Sigmoid colon (tissue), 7 donors: ENCODE measurements around the gene THRB. TPM values are rescaled to one million over a fixed set of nuclear protein-coding genes. Genes with fewer than 3 reads are reported as not detected.

Experiments used
- DNase-seq: peaks from one replicate; pipeline ENCODE4 v3.0.0-alpha.2; 2019
- H3K27ac ChIP-seq, 4 donors: fragments of 200-600 bp; sonication (generic); one replicate each; pipeline ENCODE4 v1.5.1; 2016 to 2019; ENCODE audit warnings: mild to moderate bottlenecking in 1 of 4
- H3K27me3 ChIP-seq, 3 donors: fragments of 200-600 bp; sonication (generic); one replicate each; pipeline ENCODE4 v1.5.1; 2019; ENCODE audit warnings: mild to moderate bottlenecking in 1 of 3
- H3K36me3 ChIP-seq, 4 donors: fragments of 200-600 bp; sonication (generic); one replicate each; pipeline ENCODE4 v1.5.1; 2016 to 2019
- H3K4me1 ChIP-seq, 4 donors: fragments of 200-600 bp; sonication (generic); one replicate each; pipeline ENCODE4 v1.5.1; 2017 to 2019
- H3K4me3 ChIP-seq, 4 donors: fragments of 200-600 bp; sonication (generic); one replicate each; pipeline ENCODE4 v1.5.1; 2017 to 2019; ENCODE audit warnings: mild to moderate bottlenecking in 2 of 4, moderate library complexity in 1 of 4
- H3K9me3 ChIP-seq, 4 donors: fragments of 200-600 bp in 3 of 4; sonication (generic) in 3 of 4; one replicate each; pipeline versions ENCODE4 v1.5.1 to v1.6.1; 2013 to 2019
- EP300 ChIP-seq, 4 donors: sonication (generic); formaldehyde crosslinking; IDR thresholded peaks; one replicate each; pipeline ENCODE4 v1.6.1; 2017; ENCODE audit warnings: antibody characterized with exemption in 4 of 4
- POLR2A ChIP-seq, 2 donors: fragments of 450-650 bp; IDR thresholded peaks; one replicate each; pipeline ENCODE4 v1.6.1; 2016; ENCODE audit warnings: antibody characterized with exemption in 2 of 2, mild to moderate bottlenecking in 2 of 2, moderate library complexity in 2 of 2
- POLR2AphosphoS5 ChIP-seq, 4 donors: sonication (generic); formaldehyde crosslinking; IDR thresholded peaks; one replicate each; pipeline ENCODE4 v1.6.1; 2017; ENCODE audit warnings: antibody characterized with exemption in 4 of 4
- WGBS, 2 donors: extraction: QIAGEN DNeasy Blood & Tissue Kit; methylation state at CpG; one replicate each; pipeline ENCODE4 v1.1.7; 2013; 5-methylcytosine and 5-hydroxymethylcytosine counted together
- intact Hi-C: fragments of 100-400 bp; cut with DNase I; formaldehyde crosslinking; loops from one replicate; pipeline ENCODE4 v1.15.1; 2023
- polyA plus RNA-seq, 3 donors: library from polyadenylated mRNA; stranded (reverse); fragments of 200-250 nt; gene quantifications; one replicate each; pipeline ENCODE4 v1.2.3, GENCODE V29; 2013
- total RNA-seq, 4 donors: library from RNA; depleted of rRNA; stranded (reverse); fragments of >200 nt; gene quantifications; one replicate each; pipeline ENCODE4 v1.1.0, GENCODE V29; 2016
- TF ChIP-seq, protein P1 (sequence below), 4 experiments: fragments of 450-650 bp in 3 of 4; fragments of 200-600 bp in 1 of 4; IDR thresholded peaks; one replicate each; pipeline ENCODE4 v1.5.1; 2016 to 2019; ENCODE audit warnings: antibody characterized with exemption in 4 of 4, mild to moderate bottlenecking in 3 of 4, moderate library complexity in 2 of 4
- donor health status: healthy with polysubstance abuse.
- donor health status: Bipolar disorder and iron deficiency.
- donor health status: healthy.

The THRB gene
- total and polyA plus RNA-seq, 7 donors = 7.2 to 49.5 (median 29.7) TPM

DNA sequence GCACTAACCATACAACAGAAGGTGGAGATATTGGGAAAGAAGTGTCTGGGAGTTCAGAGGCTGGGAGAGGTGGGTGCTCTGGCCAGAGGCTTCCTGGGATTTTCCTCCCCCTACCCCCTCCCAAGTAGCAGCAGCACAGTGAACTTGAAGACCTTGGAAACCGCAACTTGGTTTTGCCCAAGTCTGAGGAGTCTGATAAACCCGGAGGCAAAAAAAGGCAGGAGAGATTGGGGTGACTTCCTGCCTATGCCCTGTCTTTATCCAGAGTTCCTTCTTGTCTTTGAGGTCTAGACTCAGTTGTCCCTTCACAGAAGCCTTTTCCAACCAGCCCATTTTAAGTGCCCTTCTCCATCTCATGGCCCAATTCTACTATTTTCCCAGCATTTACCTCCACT, 25.4 kb upstream of the THRB start:
- Histone ChIP-seq H3K36me3 (no peaks in the 10 kb centered on the region), H3K27ac (no peak overlapping the region), H3K4me1 (peaks cover 0 to 18% (median 12%) of the 10 kb centered on the region in 4 donors), H3K9me3 (no peaks in the 10 kb centered on the region), H3K4me3 (no peak overlapping the region), H3K27me3 (no peaks in the 10 kb centered on the region)
- WGBS, 2 donors = 95% methylated on average over 2 of the region's 2 CpGs
- no peak for TF ChIP-seq POLR2AphosphoS5 (IDR thresholded peaks at IDR 0.05)
- TF ChIP-seq, protein P1, sequence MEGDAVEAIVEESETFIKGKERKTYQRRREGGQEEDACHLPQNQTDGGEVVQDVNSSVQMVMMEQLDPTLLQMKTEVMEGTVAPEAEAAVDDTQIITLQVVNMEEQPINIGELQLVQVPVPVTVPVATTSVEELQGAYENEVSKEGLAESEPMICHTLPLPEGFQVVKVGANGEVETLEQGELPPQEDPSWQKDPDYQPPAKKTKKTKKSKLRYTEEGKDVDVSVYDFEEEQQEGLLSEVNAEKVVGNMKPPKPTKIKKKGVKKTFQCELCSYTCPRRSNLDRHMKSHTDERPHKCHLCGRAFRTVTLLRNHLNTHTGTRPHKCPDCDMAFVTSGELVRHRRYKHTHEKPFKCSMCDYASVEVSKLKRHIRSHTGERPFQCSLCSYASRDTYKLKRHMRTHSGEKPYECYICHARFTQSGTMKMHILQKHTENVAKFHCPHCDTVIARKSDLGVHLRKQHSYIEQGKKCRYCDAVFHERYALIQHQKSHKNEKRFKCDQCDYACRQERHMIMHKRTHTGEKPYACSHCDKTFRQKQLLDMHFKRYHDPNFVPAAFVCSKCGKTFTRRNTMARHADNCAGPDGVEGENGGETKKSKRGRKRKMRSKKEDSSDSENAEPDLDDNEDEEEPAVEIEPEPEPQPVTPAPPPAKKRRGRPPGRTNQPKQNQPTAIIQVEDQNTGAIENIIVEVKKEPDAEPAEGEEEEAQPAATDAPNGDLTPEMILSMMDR (IDR thresholded peaks at IDR 0.05) = no peak
- TF ChIP-seq POLR2A (IDR thresholded peaks at IDR 0.05) = no peak
- no peak for TF ChIP-seq EP300 (IDR thresholded peaks at IDR 0.05)
- no peak for DNase-seq
- intact Hi-C loops = loop anchor here (5.0 to 10.0 kb wide), 2 partner anchors 125 to 157 kb away; no protein-coding TSS in a partner anchor

DNA sequence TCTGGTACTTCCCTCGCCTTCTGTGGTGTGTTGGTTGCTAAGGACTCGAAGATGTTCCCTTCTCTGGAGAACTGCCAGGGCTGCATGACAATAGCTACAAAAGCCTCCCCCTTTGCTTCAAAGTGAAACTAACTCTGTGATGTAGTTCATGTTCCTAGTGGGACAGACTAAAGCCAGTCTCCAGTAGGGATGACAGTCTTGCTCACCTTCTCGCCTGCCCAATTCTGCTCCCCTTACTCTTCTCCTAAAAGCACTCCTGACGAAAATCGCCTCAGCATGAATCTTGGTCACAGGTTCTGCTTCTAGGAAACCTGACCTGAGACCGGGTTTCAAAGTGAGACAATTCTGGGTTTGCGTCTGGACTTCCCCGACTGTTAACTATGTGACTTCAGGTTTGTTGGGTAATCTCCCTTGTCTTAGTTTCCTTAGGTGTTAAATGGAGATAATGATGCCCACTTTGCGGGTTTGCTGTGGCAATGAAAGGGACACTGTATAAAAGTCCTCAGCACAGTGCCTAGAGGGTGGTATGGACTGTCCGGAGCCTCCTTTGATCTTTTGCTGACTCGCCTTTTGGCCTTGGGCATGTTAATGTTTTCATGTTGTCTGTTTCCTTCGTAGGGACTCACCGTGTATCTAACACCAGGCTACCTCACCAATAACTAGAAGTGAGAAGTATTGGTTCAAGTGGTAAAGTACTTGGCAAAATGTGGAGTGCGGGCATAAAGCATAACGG, 24.9 kb upstream of the THRB start:
- H3K27ac ChIP-seq = no peak overlapping the region
- intact Hi-C loops = loop anchor here (5.0 to 10.0 kb wide), 2 partner anchors 125 to 158 kb away; no protein-coding TSS in a partner anchor
- H3K27me3 ChIP-seq = no peaks in the 10 kb centered on the region
- DNase-seq = no peak
- peaks cover 0 to 18% (median 12%) of the 10 kb centered on the region in 4 donors for H3K4me1 ChIP-seq
- no peaks in the 10 kb centered on the region for H3K36me3 ChIP-seq
- TF ChIP-seq, protein P1 (IDR thresholded peaks at IDR 0.05) = no peak
- no peak for TF ChIP-seq POLR2A (IDR thresholded peaks at IDR 0.05)
- TF ChIP-seq POLR2AphosphoS5 (IDR thresholded peaks at IDR 0.05) = no peak
- no peak for TF ChIP-seq EP300 (IDR thresholded peaks at IDR 0.05)
- WGBS, 2 donors = 78 to 87% methylated on average over 15 of the region's 15 CpGs
- no peak overlapping the region for H3K4me3 ChIP-seq
- no peaks in the 10 kb centered on the region for H3K9me3 ChIP-seq

DNA sequence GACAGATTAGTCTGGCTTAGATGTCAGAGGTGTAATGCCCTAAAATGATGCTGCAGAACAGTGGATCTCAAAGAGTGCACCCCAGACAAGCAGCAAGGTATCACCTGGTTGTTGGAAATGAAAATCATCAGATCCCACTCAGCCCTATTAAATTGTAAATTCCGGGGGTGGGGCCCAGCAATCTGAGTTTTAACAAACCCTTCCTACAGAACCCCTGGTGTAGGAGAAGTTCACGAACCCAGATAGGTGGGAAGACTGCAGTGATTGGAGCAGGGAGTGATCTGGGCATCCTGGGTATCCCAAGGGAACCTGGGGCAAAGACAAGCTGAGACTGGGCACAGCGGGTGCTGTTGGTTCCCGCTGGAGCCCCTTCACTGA, 24.3 kb upstream of the THRB start:
- no peaks in the 10 kb centered on the region for H3K27me3 ChIP-seq
- H3K36me3 ChIP-seq = no peaks in the 10 kb centered on the region
- no peaks in the 10 kb centered on the region for H3K9me3 ChIP-seq
- no peak overlapping the region for H3K27ac ChIP-seq
- peaks cover 0 to 18% (median 12%) of the 10 kb centered on the region in 4 donors for H3K4me1 ChIP-seq
- intact Hi-C loops = no loop called here
- H3K4me3 ChIP-seq = no peak overlapping the region
- 78 to 84% methylated on average over 4 of the region's 4 CpGs for WGBS, 2 donors
- TF ChIP-seq POLR2AphosphoS5 (IDR thresholded peaks at IDR 0.05) = no peak
- TF ChIP-seq POLR2A (IDR thresholded peaks at IDR 0.05) = no peak
- TF ChIP-seq, protein P1 (IDR thresholded peaks at IDR 0.05) = no peak
- no peak for TF ChIP-seq EP300 (IDR thresholded peaks at IDR 0.05)
- DNase-seq = no peak

DNA sequence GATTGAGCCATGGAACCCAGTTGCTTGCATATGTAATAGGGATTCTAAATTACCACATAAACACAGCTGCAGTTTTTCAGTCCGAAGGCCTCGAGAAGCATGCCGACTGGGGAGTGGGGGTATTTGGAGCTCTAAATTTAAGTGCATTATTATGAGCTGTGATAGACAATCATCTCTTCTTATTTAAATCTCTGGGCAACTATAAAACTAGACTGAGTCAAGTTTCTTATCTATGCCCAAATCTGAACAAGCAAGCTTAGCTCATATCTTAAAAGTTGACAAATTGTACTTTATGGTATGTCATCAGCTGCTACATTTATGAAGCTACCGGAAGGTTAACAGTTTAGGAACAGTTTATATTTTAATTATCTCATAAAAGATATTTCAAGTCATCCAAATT, 19.5 kb upstream of the THRB start:
- 13 to 60% methylated on average over 4 of the region's 4 CpGs for WGBS, 2 donors
- Histone ChIP-seq H3K9me3 (no peaks in the 10 kb centered on the region), H3K27ac (no peak overlapping the region), H3K4me3 (no peak overlapping the region), H3K27me3 (no peaks in the 10 kb centered on the region), H3K4me1 (peaks cover 0 to 12% (median 0%) of the 10 kb centered on the region in 4 donors), H3K36me3 (no peaks in the 10 kb centered on the region)
- TF ChIP-seq, protein P1 (IDR thresholded peaks at IDR 0.05) = no peak
- TF ChIP-seq POLR2AphosphoS5 (IDR thresholded peaks at IDR 0.05) (no peak), POLR2A (IDR thresholded peaks at IDR 0.05) (no peak), EP300 (IDR thresholded peaks at IDR 0.05) (no peak)
- intact Hi-C loops = no loop called here
- no peak for DNase-seq
